NCI-H345 treated with DMSO at 0.1 percent for 48 hours (cell line): Measurements from ENCODE around the gene RPP30.

Experiments
- DNase-seq: peaks from one replicate; lab custom pipeline; 2025; ENCODE audit not compliant: unreplicated experiment; lab: John Stamatoyannopoulos, UW

RPP30 gene

DNA sequence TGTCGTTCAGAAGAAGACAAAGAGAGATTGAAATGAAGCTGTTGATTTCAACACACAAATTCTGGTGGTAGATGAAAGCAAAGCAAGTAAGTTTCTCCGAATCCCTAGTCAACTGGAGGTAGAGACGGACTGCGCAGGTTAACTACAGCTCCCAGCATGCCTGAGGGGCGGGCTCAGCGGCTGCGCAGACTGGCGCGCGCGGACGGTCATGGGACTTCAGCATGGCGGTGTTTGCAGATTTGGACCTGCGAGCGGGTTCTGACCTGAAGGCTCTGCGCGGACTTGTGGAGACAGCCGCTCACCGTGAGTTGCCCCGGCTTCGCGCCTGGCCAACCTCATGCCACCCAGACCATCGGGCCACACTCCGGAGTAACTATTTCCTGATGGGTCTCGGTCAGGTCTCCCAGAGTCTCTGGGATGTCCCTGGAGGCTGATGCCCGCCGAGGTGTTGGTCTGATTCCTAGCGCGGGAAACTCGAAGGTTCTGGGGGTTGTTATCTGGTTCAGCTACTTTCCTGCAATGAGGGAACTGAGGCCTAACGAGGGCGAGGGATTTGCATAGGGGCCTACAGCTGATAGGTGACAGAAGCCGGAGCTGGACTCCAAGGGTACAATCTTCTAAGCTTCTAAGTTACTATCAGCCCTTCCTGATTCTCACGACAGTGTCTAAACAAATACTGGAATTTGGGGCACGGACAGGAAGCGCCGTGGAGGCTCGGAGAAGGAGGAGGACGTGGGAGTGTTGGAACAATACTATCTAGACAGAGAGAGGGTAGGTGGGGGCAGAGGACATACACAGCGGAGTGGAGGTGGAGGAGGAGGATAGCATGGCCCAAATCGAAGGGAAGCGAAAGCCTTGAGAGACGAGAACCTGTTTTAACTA, at the start of gene RPP30:
Gene RPP30, plus strand, starts transcription at position 209 of the 882 bp plus-strand sequence. Its CDS starts 13 bp downstream, at position 222.
- DNase-seq: peak; percentile 49

DNA sequence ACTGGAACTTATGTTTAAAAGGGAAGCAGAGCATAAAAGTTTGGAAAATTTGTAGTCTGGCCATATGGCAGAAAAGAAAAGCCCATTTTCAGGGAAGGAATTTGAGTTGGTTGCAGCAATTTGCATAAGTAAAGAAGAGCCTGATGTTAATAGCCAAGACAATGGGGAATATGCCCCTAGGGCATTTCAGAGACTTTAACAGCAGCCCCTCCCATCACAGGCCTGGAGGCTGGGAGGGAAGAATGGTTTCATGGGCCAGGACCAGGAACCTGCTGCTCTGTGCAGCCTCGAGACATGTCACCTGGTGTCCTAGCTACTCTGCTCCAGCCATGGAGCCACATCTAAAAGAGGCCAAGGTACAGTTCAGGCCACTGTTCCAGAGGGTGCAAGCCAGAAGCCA, 49.3 kb upstream of the RPP30 start:
- no peak for DNase-seq

DNA sequence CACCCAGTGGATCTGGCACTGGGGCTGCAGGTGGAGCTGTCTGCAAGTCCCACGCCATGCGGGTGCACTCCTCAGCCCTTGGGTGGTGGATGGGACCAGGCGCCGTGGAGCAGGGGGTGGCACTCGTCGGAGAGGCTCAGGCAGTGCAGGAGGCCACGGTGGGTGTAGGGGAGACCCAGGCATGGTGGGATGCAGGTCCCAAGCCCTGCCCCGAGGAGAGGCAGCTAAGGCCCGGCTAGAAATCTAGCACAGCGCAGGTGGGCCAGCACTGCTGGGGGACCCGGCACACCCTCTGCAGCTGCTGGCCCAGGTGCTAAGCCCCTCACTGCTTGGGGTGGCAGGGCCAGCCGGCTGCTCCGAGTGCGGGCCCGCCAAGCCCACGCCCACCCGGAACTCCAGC, 39.7 kb upstream of the RPP30 start:
- DNase-seq: no peak

DNA sequence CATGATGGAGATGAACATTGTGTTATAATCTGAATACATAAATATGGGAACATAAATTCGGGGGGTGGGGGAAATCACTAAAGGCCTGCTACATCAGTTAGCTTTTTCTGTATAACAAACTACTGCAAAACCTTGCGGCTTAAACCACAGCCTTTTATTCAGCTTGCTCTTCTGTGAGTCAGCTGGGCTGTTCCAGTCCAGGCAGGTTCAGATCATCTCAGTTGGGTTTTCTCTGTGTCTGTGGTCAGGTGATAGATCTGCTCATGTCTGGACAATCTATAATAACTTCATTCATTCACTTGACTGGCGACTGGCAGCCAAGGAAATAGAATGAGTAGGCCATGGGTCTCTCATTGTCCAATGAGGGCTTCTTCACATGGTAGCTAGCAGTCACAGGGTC, 37.4 kb upstream of the RPP30 start:
- no peak for DNase-seq

DNA sequence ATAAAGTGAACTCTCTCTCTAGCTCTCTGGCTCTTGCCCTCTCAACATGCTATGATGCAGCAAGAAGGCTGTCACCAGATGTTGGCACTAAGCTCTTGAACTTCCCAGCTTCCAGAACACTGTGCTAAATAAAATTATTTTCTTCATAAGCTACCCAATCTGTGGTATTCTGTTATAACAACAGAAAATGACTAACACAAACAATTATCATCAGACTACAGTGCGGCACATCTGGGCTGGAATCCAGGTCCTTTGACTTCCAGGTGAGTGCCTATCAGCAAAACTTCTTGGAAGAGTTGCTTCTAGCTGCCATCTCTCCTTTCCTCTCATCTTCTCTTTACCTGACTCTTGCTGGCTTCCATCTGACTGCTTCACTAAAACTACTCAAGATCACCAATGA, 34.3 kb upstream of the RPP30 start:
- no peak for DNase-seq

DNA sequence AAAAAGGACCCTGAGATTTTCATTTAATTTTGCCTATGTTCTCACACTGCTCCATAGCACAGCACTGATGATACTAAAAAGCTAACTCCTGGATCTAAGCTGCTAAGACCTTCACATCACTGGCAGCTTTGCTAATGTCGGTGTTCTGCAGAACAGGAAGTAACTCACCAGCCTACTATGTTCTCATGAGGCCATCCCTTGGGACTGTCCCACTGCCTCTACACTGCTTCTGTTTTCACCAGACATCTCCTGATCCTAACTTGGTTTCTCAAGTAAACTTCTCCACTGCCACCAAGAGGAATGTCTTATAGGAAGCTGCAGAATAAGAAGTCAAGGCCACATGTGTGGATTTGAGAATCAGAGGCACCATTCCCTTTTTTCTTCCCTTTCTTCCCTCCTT, 29.0 kb upstream of the RPP30 start:
- DNase-seq: no peak

DNA sequence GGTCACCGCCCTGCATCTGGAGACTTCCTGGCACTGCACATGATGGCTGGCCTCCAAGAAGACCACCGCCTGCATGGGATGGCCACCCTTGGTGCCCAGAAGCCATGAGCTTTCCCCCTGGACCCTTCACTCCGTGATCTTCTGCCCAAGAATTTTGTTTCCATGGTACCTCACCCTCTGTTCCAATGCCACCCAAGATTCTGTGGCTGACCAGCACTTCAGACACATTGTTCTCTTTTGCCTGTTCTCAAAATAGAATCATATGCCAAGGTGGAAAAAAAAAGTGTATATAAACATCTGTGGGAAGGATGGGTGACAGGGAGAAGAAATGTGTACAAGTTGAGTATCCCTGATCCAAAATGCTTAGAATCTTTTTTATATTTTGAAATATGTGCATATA, 26.0 kb upstream of the RPP30 start:
- DNase-seq: no peak

DNA sequence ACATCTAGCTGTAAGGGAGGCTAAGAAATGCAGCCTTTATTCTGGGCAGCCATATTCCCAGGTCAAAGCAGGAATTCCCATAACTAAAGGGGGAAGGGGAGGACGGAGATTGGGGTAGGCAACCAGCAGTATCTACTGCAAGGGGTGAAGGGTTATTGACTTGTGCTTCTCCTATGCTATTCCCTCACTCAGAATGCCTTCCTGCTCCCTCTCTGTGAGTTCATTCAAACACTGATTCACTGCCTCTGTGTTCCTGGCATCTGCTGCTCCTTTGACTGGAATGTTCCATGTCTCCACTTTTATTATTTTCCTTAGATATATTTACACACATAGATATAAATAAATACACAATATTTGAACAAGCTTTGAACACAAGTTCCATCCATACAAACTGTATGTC, 25.0 kb upstream of the RPP30 start:
- DNase-seq: no peak

DNA sequence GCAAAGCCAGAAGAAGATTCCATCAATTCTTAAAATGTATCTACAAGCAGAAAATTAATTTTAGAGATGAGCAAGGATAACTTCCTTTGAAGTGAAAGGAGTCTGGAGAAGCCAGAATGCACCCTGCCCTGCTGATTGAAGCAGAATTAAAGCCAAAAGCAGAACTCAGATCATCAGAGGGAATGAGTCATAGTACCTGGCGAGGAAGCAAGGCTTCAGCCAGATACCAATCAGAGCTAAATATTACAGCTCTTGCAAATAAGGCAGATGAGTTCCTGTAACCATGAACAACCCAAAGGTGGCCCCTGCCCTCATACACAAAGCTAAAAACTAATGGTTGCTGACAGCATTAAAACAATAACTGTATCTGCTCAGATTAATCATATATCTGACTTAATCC, 24.3 kb upstream of the RPP30 start:
- no peak for DNase-seq

DNA sequence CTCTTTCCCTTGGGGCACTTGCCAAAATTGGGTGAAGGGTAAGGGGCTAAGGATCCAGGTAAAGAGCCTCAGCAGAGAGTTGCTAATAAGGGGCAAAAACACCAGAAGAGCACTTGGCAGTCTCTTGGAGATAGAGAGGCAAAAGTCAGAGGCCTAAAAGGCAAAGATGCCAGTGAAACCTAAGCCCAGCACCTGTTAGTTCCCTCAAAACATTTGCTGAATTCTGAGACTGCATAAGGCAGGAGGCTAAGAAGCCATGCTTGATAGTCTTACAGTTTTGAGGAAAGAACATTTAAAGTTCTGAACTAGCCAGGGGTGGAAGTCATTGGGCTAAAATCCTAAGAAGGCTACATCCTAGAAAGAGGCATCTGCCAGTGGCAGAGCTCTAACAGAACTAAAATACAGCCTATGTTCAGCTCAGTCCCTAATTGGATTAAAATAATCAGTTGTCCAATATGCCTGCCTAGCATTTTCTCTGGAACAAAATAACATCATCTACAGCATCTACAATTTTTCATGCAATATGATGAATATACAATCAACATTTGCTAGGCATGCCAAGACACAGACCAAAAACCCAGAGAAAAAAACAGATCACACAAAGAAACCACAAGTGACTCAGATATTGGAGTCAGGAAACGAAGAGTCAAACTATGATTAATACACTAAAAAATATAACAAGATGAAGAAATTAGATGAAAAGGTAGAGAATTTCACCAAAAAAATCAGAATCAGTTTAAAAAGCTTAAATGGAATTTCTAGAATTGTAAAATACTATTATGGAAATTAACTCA, 21.6 kb upstream of the RPP30 start:
- no peak for DNase-seq

DNA sequence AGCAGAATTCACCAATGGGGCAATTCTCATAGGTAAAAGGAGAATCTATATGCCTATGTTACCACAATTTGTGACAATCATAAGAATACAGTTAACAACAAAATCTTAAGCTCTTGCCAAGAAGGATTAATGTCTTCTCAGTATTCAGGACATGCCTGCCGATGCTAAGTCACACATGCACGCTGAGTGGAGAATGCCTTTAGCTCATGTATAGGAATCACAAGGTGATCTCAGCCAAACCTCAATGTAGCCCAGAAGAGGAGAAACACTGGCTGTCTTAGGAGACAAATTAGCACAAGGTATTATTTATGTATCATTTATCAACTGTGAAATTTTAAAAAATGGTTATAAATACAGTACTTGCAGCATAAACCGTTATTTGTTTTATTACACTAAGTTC, 16.6 kb upstream of the RPP30 start:
- DNase-seq: no peak

DNA sequence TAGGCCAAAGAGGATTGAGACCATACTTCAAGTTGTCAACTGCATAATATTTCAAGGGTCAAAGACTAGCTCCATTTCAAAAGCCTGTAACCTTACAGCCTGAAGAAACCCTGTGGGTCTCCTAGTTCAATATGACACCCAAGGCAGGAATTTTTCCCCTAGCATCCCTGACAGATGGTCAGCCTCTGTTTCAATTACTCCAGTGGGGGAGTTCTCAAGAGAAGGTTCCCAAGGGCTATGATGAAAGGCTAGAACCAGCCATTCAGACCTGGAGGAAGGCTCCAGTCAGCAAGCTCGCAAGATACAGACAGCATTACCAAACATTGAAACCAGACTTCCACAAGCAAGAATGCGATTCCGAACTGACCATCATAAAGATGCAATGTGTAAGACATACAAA, 15.5 kb upstream of the RPP30 start:
- no peak for DNase-seq

DNA sequence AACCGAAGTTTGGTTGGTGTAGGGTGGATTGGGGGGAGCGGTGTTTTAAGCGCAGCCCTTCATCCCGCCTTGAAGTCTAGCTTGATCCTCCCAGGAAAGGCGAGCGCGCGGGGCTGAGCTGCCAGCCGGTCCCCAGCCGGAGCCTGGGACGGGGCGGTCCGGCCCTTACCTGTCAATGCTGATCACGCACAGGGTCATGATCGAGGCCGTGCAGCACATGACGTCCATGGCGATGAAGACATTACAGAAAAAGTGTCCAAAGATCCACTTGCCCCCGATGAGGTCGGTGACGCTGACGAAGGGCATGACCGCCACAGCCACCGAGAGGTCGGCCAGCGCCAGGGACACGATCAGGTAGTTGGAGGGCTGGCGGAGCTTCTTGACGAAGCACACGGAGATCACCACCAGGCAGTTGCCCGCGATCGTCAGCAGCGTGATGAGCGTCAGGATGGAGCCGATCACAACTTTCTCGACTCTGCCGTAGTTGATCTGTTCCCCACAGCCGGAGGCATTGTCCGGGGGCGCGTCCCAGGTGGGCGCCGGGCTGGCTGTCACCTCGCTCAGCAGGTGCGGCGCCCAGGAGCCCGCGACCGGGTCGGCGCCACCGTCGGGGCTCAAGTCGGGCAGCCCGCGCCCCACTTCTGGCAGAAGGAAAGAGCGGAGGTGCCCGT, 14.7 kb upstream of the RPP30 start:
- DNase-seq: no peak

DNA sequence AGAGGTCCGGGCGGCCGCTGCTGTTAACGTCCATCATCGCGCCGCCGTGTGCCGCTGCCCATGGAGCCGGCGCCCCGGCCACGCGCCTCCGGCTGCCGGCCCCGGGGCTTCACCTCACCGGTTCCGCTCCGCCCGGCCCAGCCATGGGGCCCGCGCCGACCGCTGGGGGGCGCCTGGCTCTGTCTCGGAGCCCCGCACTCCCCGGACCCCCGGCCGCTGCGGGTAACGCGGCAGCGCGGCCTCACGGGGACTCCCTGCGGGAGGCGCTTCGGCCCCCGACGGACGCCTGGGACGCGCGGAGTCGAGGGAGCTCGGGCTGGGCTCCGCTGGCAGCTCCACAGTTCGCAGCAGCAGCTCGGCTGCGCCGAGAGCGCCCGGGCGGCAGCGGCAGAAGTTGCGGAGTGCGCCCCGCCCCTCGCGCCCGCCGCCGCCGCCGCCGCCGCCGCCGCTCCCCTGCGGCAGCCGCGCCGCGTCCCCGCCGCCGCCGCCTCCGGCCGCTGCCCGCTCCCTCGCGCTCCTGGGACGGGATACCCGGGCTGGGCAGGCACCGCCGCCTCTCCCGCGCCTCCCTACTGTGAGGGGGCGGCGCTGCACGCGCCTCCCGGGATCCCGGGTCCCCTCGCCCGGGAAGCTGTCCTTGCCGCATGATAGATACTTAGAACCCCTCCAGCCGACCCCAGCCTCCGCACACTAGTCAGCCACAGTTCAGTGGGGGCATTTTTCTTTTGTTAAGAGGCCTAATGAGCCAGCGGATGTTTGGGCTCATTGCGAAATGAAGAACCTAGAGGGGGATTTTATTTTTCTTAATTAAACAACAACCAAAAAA, 13.9 kb upstream of the RPP30 start, which contains the start of gene HTR7:
Gene HTR7, minus strand, starts transcription at position 405 of the 826 bp plus-strand sequence. Its CDS starts 368 bp downstream, at position 37.
- DNase-seq: no peak

DNA sequence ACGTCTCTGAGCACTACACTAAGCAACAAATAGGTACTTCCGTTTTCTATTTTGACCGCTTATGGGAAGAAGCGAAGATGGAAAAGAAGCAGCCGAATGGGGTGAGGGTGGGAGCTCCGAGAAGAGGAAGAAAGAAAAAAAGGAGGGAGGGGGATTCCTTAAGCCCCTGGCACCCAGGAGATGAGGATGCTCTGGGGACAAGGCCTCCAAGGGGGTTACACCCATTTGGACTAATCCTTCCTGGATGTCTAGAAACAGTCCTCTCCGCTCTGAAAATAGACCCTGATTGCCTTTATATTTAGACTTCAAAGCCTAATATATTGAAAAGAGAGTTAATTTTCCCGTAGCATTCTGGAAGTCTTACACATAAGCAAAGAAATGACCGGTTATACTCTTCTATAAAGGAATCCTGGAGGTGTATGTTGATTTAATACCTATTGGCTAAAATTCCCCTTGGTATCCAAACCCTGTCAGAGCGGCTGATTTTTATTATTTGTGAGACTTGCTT, 13.3 kb upstream of the RPP30 start:
- no peak for DNase-seq

DNA sequence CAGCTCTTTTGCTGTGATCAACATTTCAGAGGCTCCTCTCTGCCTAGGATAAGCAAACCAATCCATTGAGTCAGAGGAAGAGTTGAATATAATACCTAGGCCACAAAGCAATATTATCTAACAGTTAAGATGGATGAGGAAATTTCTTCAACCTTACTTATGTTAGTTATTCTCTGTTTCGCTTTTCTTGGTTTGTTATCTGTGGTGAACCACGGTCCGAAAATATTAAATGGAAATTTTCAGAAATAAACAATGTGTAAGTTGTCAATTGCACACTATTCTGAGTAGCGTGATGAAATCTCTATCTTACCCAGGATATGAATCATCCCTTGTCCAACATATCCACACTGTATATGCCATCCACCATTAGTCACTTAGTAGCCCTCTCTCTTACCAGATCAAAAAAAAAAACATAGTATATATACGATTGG, 12.4 kb upstream of the RPP30 start:
- DNase-seq: no peak

DNA sequence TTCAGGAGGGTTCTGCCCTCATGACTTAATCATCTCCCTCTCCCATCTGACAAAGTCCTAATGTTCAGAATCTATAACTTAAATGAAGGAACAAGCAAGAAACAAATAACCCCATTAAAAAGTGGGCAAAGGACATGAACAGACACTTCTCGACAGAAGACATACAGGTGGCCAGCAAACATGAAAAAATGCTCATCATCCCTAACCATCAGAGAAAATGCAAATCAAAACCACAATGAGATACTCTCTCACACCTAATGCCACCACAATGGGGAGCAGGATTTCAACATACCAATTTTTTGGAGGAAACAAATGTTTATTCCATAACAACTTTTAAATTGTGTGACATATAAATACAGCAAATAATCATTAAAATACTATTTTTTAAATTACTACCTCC, 11.0 kb upstream of the RPP30 start:
- DNase-seq: no peak

DNA sequence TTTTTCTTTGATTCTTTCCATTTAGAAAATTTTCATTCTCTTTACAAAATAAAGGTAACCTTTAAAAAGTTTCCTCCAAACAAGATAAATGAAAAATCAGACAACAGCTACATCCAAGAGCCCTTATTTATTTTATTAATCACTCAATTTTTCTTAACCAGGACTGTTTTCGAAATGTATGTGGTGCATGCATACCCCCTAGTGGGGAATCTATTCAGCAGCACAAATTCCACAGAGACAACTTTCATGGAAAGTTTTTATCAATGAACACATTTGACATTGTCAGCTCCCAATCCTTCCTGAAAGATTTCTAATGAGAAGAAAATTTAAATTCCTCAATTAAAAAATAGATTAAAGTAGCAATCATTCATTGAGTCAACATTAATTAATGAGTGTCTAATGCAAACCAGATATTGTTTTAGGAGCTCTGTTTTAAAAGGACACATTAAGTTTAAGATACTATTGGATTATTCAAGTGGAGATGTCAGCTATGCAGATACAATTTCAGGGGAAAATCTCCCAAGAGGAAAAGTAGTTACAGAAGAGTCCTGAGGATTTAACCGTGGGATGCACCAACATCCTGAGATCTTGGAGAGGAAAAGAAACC, 8.8 kb upstream of the RPP30 start:
- no peak for DNase-seq

DNA sequence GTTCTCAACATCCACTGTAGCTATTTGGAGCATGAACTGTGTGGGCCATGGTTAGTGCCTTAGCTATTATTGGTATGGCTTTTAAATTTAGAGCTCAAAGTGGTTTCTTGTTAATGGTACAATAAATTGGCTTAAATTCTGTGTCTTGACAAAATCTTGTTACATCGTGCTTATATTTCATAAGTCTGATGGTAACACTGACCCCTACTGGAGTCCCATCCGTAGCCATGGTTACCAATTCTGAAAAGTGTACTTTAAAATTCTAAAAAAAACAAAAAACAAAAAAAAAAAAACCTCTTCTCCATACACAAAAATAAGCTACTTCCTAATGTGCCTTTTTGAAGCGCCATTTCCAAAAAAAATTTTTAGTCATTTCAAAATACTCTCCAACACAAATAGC, 6.4 kb upstream of the RPP30 start:
- DNase-seq: no peak

DNA sequence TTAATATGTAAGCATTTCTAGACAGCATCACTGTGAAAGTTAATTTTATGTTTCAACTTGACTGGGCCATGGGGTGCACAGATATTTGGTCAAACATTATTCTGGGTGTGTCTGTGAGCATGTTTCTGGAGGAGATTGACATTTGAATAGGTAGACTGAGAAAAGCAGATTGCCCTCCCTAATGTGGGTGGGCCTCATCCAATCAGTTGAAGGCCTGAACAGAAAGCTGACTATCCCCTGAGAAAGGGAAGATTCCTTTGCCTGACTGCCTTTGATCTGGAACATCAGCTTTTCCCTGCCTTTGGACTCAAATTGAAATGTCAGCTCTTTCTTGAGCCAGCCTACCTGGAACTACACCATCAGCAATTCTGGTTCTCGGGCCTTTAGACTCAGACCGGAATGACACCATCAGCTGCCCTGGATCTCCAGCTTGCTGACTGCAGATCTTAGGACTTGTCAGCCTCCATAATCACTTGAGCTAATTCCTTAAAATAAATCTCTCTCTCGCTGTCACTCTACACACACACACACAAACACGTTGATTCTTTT, 5.7 kb upstream of the RPP30 start:
- DNase-seq: no peak
